HepG2 (cell line): ENCODE measurements around the gene SPECC1L. TPM values are rescaled to one million over a fixed set of nuclear protein-coding genes. Genes with fewer than 3 reads are reported as not detected.

ENCODE experiments used
- ATF3 ChIP-seq: sonication (generic); formaldehyde crosslinking; IDR thresholded peaks from 2 replicates; pipeline ENCODE4 v1.4.0; 2020; ENCODE audit warnings: missing genetic modification reagents
- ATF7-NPFF ChIP-seq: sonication (generic); formaldehyde crosslinking; IDR thresholded peaks from 2 replicates; pipeline ENCODE4 v1.8.1; 2023; ENCODE audit warnings: mild to moderate bottlenecking, low read depth, missing genetic modification reagents, moderate library complexity
- GPBP1L1 ChIP-seq: sonication (generic); formaldehyde crosslinking; IDR thresholded peaks from 2 replicates; pipeline ENCODE4 v1.5.0; 2020; ENCODE audit warnings: mild to moderate bottlenecking, missing genetic modification reagents
- NFAT5 ChIP-seq: sonication (generic); formaldehyde crosslinking; IDR thresholded peaks from 2 replicates; pipeline ENCODE4 v1.4.0; 2020; ENCODE audit warnings: missing genetic modification reagents
- NRL ChIP-seq: sonication (generic); formaldehyde crosslinking; IDR thresholded peaks from 2 replicates; pipeline ENCODE4 v1.5.0; 2020; ENCODE audit warnings: missing genetic modification reagents, mild to moderate bottlenecking, moderate library complexity, borderline replicate concordance
- YY1 ChIP-seq: IDR thresholded peaks from 2 replicates; pipeline ENCODE4 v1.6.1; 2011; ENCODE audit warnings: low read length, low read depth, moderate library complexity, mild to moderate bottlenecking; ENCODE audit not compliant: insufficient read depth, insufficient replicate concordance
- ZBTB40 ChIP-seq, 2 experiments: fragments of 450-650 bp in 1 of 2; sonication (generic) in 1 of 2; formaldehyde crosslinking in 1 of 2; IDR thresholded peaks; 2 replicates each; pipeline versions ENCODE4 v1.6.1 to v1.8.0; 2016 to 2022; ENCODE audit warnings: antibody characterized with exemption in 1 of 2, mild to moderate bottlenecking in 1 of 2, missing genetic modification reagents in 1 of 2
- ZNF225 ChIP-seq: sonication (generic); formaldehyde crosslinking; IDR thresholded peaks from 2 replicates; pipeline ENCODE4 v1.4.0; 2020; ENCODE audit warnings: mild to moderate bottlenecking, missing genetic modification reagents
- ZNF441 ChIP-seq: sonication (generic); formaldehyde crosslinking; IDR thresholded peaks from 2 replicates; pipeline ENCODE4 v1.7.0; 2021; ENCODE audit warnings: missing genetic modification reagents, borderline replicate concordance
- ZNF614 ChIP-seq: IDR thresholded peaks from 2 replicates; pipeline ENCODE4 v1.6.1; 2018; ENCODE audit warnings: missing biosample characterization, missing genetic modification reagents, inconsistent platforms, borderline replicate concordance
- polyA plus RNA-seq, 8 experiments: library from polyadenylated mRNA; depleted of rRNA in 3 of 8; stranded (reverse) in 7 of 8; unstranded in 1 of 8; fragments of >200 nt; fragmentation: Illumina TruSeq in 4 of 8; extraction: Trizol in 4 of 8; gene quantifications; 2 replicates each; pipeline versions ENCODE4 v1.2.1 to v1.2.3, GENCODE V29; 2011 to 2016; ENCODE audit warnings: low read depth in 4 of 8, missing spikeins in 1 of 8, mixed read lengths in 1 of 8; ENCODE audit not compliant: insufficient read depth in 1 of 8
- total RNA-seq, 5 experiments: library from RNA; depleted of rRNA; stranded (reverse); fragments of >200 nt; fragmentation: Illumina TruSeq; extraction: Trizol; gene quantifications; 2 replicates each; pipeline ENCODE4 v1.2.3, GENCODE V29; 2016; ENCODE audit warnings: low read depth in 1 of 5

SPECC1L gene
- total and polyA plus RNA-seq, 2 of the 13 experiments (the other 11 are each of a cell fraction or from before 2014, with no cell fraction given), result 14.1 to 30.3 TPM

- TF ChIP-seq NFAT5, result no peak
- no peak for TF ChIP-seq ZNF441
- no peak; the same call in 1 of the 2 replicates for TF ChIP-seq ATF7-NPFF (CRISPR knock-in tag)
- no peak for TF ChIP-seq YY1
- TF ChIP-seq ZNF225, result no peak
- no peak for TF ChIP-seq ATF3 (CRISPR knock-in tag)
- TF ChIP-seq ZBTB40 (IDR thresholded peaks at IDR 0.05), result no peak
- TF ChIP-seq ZBTB40 (CRISPR knock-in tag; IDR thresholded peaks at IDR 0.05), result peak; percentile 38; the same call in 1 of the 2 replicates
- TF ChIP-seq GPBP1L1 (CRISPR knock-in tag), result no peak
- TF ChIP-seq ZNF614, result no peak; the same call in 1 of the 2 replicates
- TF ChIP-seq NRL (CRISPR knock-in tag), result 0 out of 2 replicates have a peak, but pooled peaks have one; percentile 34
Measured at GRCh38 chr22:24420072-24420976, 149.7 kb downstream of the SPECC1L start (continued).
